Psoas muscle (tissue), 8 donors: ENCODE data around the gene CARD11. TPM values are rescaled to one million over a fixed set of nuclear protein-coding genes. Genes with fewer than 3 reads are reported as not detected.

Experiments
- ATAC-seq, 4 donors: fragments of 200-7000 bp; cut with Tn5 transposase; one replicate each; pipeline ENCODE4 v1.9.1; 2020; ENCODE audit warnings: moderate library complexity in 3 of 4, mild to moderate bottlenecking in 2 of 4
- DNase-seq, 2 donors: peaks; one replicate each; pipeline ENCODE4 v3.0.0-alpha.2; 2020
- H3K27ac ChIP-seq: fragments of 200-600 bp; one replicate; pipeline ENCODE4 v1.8.0; 2022
- H3K27me3 ChIP-seq, 3 donors: fragments of 200-600 bp in 1 of 3; one replicate each; pipeline versions ENCODE4 v1.6.1 to v1.8.0; 2013 to 2022; ENCODE audit warnings: low read length in 2 of 3, mild to moderate bottlenecking in 2 of 3, moderate library complexity in 1 of 3; ENCODE audit not compliant: insufficient read depth in 3 of 3
- H3K36me3 ChIP-seq, 2 donors: fragments of 200-600 bp in 1 of 2; one replicate each; pipeline versions ENCODE4 v1.6.1 to v1.8.0; 2013 to 2022; ENCODE audit warnings: low read depth in 1 of 2, mild to moderate bottlenecking in 1 of 2, moderate library complexity in 1 of 2; ENCODE audit not compliant: insufficient read depth in 1 of 2
- H3K4me1 ChIP-seq: fragments of 200-600 bp; one replicate; pipeline ENCODE4 v1.8.0; 2022
- H3K4me3 ChIP-seq: fragments of 200-600 bp; one replicate; pipeline ENCODE4 v1.8.0; 2022; ENCODE audit warnings: mild to moderate bottlenecking
- H3K9me3 ChIP-seq: fragments of 200-600 bp; one replicate; pipeline ENCODE4 v1.8.0; 2022
- CTCF ChIP-seq: fragments of 200-600 bp; IDR thresholded peaks from one replicate; pipeline ENCODE4 v1.8.0; 2022; ENCODE audit warnings: antibody characterized with exemption
- WGBS, 3 donors: extraction: QIAGEN DNeasy Blood & Tissue Kit; methylation state at CpG; one replicate each; pipeline versions ENCODE4 v1.1.6 to v1.1.7; 2013; 5-methylcytosine and 5-hydroxymethylcytosine counted together
- intact Hi-C, 2 donors: fragments of 100-400 bp; cut with DNase I; formaldehyde crosslinking; loops; one replicate each; pipeline versions ENCODE4 v1.11.0 to v1.14.2; 2022
- polyA plus RNA-seq, 3 donors: library from polyadenylated mRNA; stranded (reverse); fragments of 200-250 nt; gene quantifications; one replicate each; pipeline ENCODE4 v1.2.3, GENCODE V29; 2013
- total RNA-seq, 4 donors: library from RNA; stranded (reverse); fragmentation: NEBNext Ultra II Directional in 2 of 4; extraction: Animal tissue kit (Norgen Biotek cat#: 25700) in 2 of 4; gene quantifications; one replicate each; pipeline versions ENCODE4 v1.2.1 to v1.2.4, GENCODE V29; 2021 to 2023
- donor health status: healthy with polysubstance abuse.
- donor health status: DM: no; HTN: no; CAD: no; lungs with moderate emphysema.
- donor health status: Bipolar disorder and iron deficiency.
- donor health status: healthy.
- donor health status: DM: yes; HTN: yes; CAD: no.
- donor health status: DM: no; HTN: no; CAD: no.
- donor health status: DM: no; HTN: no; CAD: no.
- donor health status: DM: yes; HTN: yes; CAD: no.

Gene CARD11
- total and polyA plus RNA-seq, 7 donors: 0.08 to 0.84 (median 0.39) TPM

- no peak for ATAC-seq
Observed at GRCh38 chr7:2983586-2983985, 60.1 kb downstream of the CARD11 start.

GRCh38 chr7:2982831-2983230 is 60.8 kb downstream of the CARD11 start:
- no peak for TF ChIP-seq CTCF
- no peak for ATAC-seq
- Histone ChIP-seq H3K27ac (no peak overlapping the region), H3K4me1 (no peaks in the 10 kb centered on the region), H3K4me3 (no peak overlapping the region), H3K36me3 (no peaks in the 10 kb centered on the region), H3K27me3 (peaks cover 0 to 17% (median 3%) of the 10 kb centered on the region in 3 donors), H3K9me3 (no peaks in the 10 kb centered on the region)
- intact Hi-C loops: no loop called here
- DNase-seq: no peak
- 80 to 90% (median 86%) methylated on average over 7 of the region's 7 CpGs for WGBS, 3 donors

More at GRCh38 chr7:2983586-2983985, 60.1 kb downstream of the CARD11 start:
- H3K27ac ChIP-seq: no peak overlapping the region
- no peak for TF ChIP-seq CTCF
- H3K9me3 ChIP-seq: no peaks in the 10 kb centered on the region
- no peak for DNase-seq
- H3K27me3 ChIP-seq: peaks cover 0 to 15% (median 3%) of the 10 kb centered on the region in 3 donors
- intact Hi-C loops: no loop called here
- 55 to 66% (median 60%) methylated on average over 6 of the region's 6 CpGs for WGBS, 3 donors
- no peaks in the 10 kb centered on the region for H3K36me3 ChIP-seq
- no peaks in the 10 kb centered on the region for H3K4me1 ChIP-seq
- no peak overlapping the region for H3K4me3 ChIP-seq

- Histone ChIP-seq H3K4me3 (no peak overlapping the region), H3K27ac (no peak overlapping the region), H3K9me3 (no peaks in the 10 kb centered on the region), H3K36me3 (no peaks in the 10 kb centered on the region), H3K4me1 (no peaks in the 10 kb centered on the region), H3K27me3 (peaks cover 0 to 17% (median 3%) of the 10 kb centered on the region in 3 donors)
- whole genome bisulfite sequencing, 3 donors: 91 to 93% (median 93%) methylated on average over 11 of the region's 11 CpGs
- no peak for TF ChIP-seq CTCF
- ATAC-seq: no peak
- intact Hi-C loops: no loop called here
- DNase-seq: no peak
Observed at GRCh38 chr7:2982401-2982800, 61.3 kb downstream of the CARD11 start.

GRCh38 chr7:2981103-2981480 is 62.6 kb downstream of the CARD11 start:
- DNase-seq (no peak), ATAC-seq (no peak)
- peaks cover 0 to 17% (median 3%) of the 10 kb centered on the region in 3 donors for H3K27me3 ChIP-seq
- intact Hi-C loops: no loop called here
- WGBS, 3 donors: 85 to 94% (median 89%) methylated on average over 8 of the region's 8 CpGs
- H3K27ac ChIP-seq: no peak overlapping the region
- no peaks in the 10 kb centered on the region for H3K4me1 ChIP-seq
- no peaks in the 10 kb centered on the region for H3K9me3 ChIP-seq
- TF ChIP-seq CTCF: no peak
- no peaks in the 10 kb centered on the region for H3K36me3 ChIP-seq
- H3K4me3 ChIP-seq: no peak overlapping the region

- Histone ChIP-seq H3K27ac (no peak overlapping the region), H3K4me1 (no peaks in the 10 kb centered on the region), H3K4me3 (no peak overlapping the region), H3K27me3 (peaks cover 0 to 17% (median 3%) of the 10 kb centered on the region in 3 donors), H3K9me3 (no peaks in the 10 kb centered on the region), H3K36me3 (no peaks in the 10 kb centered on the region)
- no peak for DNase-seq
- no peak for ATAC-seq
- intact Hi-C loops: no loop called here
- 75 to 79% (median 76%) methylated on average over 23 to 27 of the region's 27 CpGs for WGBS, 3 donors
- no peak for TF ChIP-seq CTCF
Observed at GRCh38 chr7:2980401-2981102, 63.1 kb downstream of the CARD11 start.
